Measurements from ENCODE around the gene SOWAHB. TPM values are rescaled to one million over a fixed set of nuclear protein-coding genes. Genes with fewer than 3 reads are reported as not detected.

Gene SOWAHB
- total and polyA plus RNA-seq, 2 donors (not counting 1 experiment from before 2014, with no cell fraction given) = 0.07 to 0.17 TPM

GRCh38 chr4:76926841-76927240 is 28.9 kb upstream of the SOWAHB start:
- Histone ChIP-seq H3K36me3 (ENCODE audit: control insufficient read depth, insufficient read depth, low read length) (no peaks in the 10 kb centered on the region), H3K4me1 (ENCODE audit: control insufficient read depth, extremely low read depth, insufficient read depth, low read length) (no peaks in the 10 kb centered on the region), H3K4me3 (replicated peaks in 1 of 4; ENCODE audit: control extremely low read depth in 1 of 4, insufficient read depth in 1 of 4, low read depth in 3 of 4, low read length in 4 of 4) (no peak overlapping the region), H3K9me3 (ENCODE audit: control insufficient read depth, insufficient read depth, low read depth, low read length) (no peaks in the 10 kb centered on the region), H3K27ac (ENCODE audit: insufficient read depth, low read length) (no peak overlapping the region), H3K79me2 (ENCODE audit: control insufficient read depth, insufficient read depth, low read length) (no peaks in the 10 kb centered on the region), H4K20me1 (ENCODE audit: control insufficient read depth, extremely low read depth, insufficient read depth, low read length) (no peaks in the 10 kb centered on the region), H3K4me2 (ENCODE audit: extremely low read depth, insufficient read depth, low read length) (no peak overlapping the region), H3K9ac (ENCODE audit: insufficient read depth, low read length) (no peak overlapping the region), H2AFZ (ENCODE audit: low read length) (no peak overlapping the region), H3K27me3 (ENCODE audit: control insufficient read depth, insufficient read depth, low read length) (no peaks in the 10 kb centered on the region)
- TF ChIP-seq CTCF (conservative IDR thresholded peaks at IDR 0.05 in 1 of 2, IDR thresholded peaks at IDR 0.05 in 1 of 2; ENCODE audit: low read depth in 1 of 2, low read length in 2 of 2) (no peak), EZH2 (IDR thresholded peaks at IDR 0.05; ENCODE audit: low read length, missing control alignments) (no peak)
- DNase-seq (ENCODE audit: low read depth in 2 of 2) = no peak

- Histone ChIP-seq H4K20me1 (ENCODE audit: control insufficient read depth, extremely low read depth, insufficient read depth, low read length) (no peaks in the 10 kb centered on the region), H3K4me1 (ENCODE audit: control insufficient read depth, extremely low read depth, insufficient read depth, low read length) (no peaks in the 10 kb centered on the region), H3K4me2 (ENCODE audit: extremely low read depth, insufficient read depth, low read length) (no peak overlapping the region), H3K9me3 (ENCODE audit: control insufficient read depth, insufficient read depth, low read depth, low read length) (no peaks in the 10 kb centered on the region), H3K4me3 (replicated peaks in 1 of 4; ENCODE audit: control extremely low read depth in 1 of 4, insufficient read depth in 1 of 4, low read depth in 3 of 4, low read length in 4 of 4) (no peak overlapping the region), H3K36me3 (ENCODE audit: control insufficient read depth, insufficient read depth, low read length) (no peaks in the 10 kb centered on the region), H3K27ac (ENCODE audit: insufficient read depth, low read length) (no peak overlapping the region), H2AFZ (ENCODE audit: low read length) (no peak overlapping the region), H3K79me2 (ENCODE audit: control insufficient read depth, insufficient read depth, low read length) (no peaks in the 10 kb centered on the region), H3K27me3 (ENCODE audit: control insufficient read depth, insufficient read depth, low read length) (no peaks in the 10 kb centered on the region), H3K9ac (ENCODE audit: insufficient read depth, low read length) (no peak overlapping the region)
- TF ChIP-seq CTCF (conservative IDR thresholded peaks at IDR 0.05 in 1 of 2, IDR thresholded peaks at IDR 0.05 in 1 of 2; ENCODE audit: low read depth in 1 of 2, low read length in 2 of 2) (no peak), EZH2 (IDR thresholded peaks at IDR 0.05; ENCODE audit: low read length, missing control alignments) (no peak)
- DNase-seq (ENCODE audit: low read depth in 2 of 2) = no peak
Observed at GRCh38 chr4:76923619-76924357, 25.8 kb upstream of the SOWAHB start.

GRCh38 chr4:76920715-76921114 is 22.8 kb upstream of the SOWAHB start:
- Histone ChIP-seq H2AFZ (ENCODE audit: low read length) (no peak overlapping the region), H3K9ac (ENCODE audit: insufficient read depth, low read length) (no peak overlapping the region), H3K9me3 (ENCODE audit: control insufficient read depth, insufficient read depth, low read depth, low read length) (no peaks in the 10 kb centered on the region), H3K4me3 (replicated peaks in 1 of 4; ENCODE audit: control extremely low read depth in 1 of 4, insufficient read depth in 1 of 4, low read depth in 3 of 4, low read length in 4 of 4) (no peak overlapping the region), H3K27ac (ENCODE audit: insufficient read depth, low read length) (no peak overlapping the region), H3K4me1 (ENCODE audit: control insufficient read depth, extremely low read depth, insufficient read depth, low read length) (no peaks in the 10 kb centered on the region), H3K36me3 (ENCODE audit: control insufficient read depth, insufficient read depth, low read length) (no peaks in the 10 kb centered on the region), H3K27me3 (ENCODE audit: control insufficient read depth, insufficient read depth, low read length) (no peaks in the 10 kb centered on the region), H3K4me2 (ENCODE audit: extremely low read depth, insufficient read depth, low read length) (no peak overlapping the region), H3K79me2 (ENCODE audit: control insufficient read depth, insufficient read depth, low read length) (no peaks in the 10 kb centered on the region), H4K20me1 (ENCODE audit: control insufficient read depth, extremely low read depth, insufficient read depth, low read length) (no peaks in the 10 kb centered on the region)
- DNase-seq (ENCODE audit: low read depth in 2 of 2) = no peak
- TF ChIP-seq EZH2 (IDR thresholded peaks at IDR 0.05; ENCODE audit: low read length, missing control alignments) = no peak
- no peak for TF ChIP-seq CTCF (conservative IDR thresholded peaks at IDR 0.05 in 1 of 2, IDR thresholded peaks at IDR 0.05 in 1 of 2; ENCODE audit: low read depth in 1 of 2, low read length in 2 of 2)
